Lower lobe of right lung (tissue), 2 donors: ENCODE data around the gene GINS1. TPM values are rescaled to one million over a fixed set of nuclear protein-coding genes. Genes with fewer than 3 reads are reported as not detected.
A peak's percentile ranks its signal among the peaks of the same experiment; 100 is the strongest.

Experiments used
- ATAC-seq, 2 donors: fragments of 200-7000 bp; cut with Tn5 transposase; one replicate each; pipeline ENCODE4 v1.9.1; 2020 to 2022; ENCODE audit warnings: mild to moderate bottlenecking in 2 of 2, moderate library complexity in 2 of 2
- DNase-seq: peaks from one replicate; pipeline ENCODE4 v3.0.0-alpha.2; 2020
- H3K27ac ChIP-seq: fragments of 200-600 bp; one replicate; pipeline ENCODE4 v1.8.0; 2022
- H3K27me3 ChIP-seq: fragments of 200-600 bp; one replicate; pipeline ENCODE4 v1.8.0; 2022; ENCODE audit warnings: low read depth
- H3K36me3 ChIP-seq: fragments of 200-600 bp; one replicate; pipeline ENCODE4 v1.8.0; 2022; ENCODE audit warnings: mild to moderate bottlenecking
- H3K4me1 ChIP-seq: fragments of 200-600 bp; one replicate; pipeline ENCODE4 v1.8.0; 2022
- H3K4me3 ChIP-seq: fragments of 200-600 bp; one replicate; pipeline ENCODE4 v1.8.0; 2022; ENCODE audit warnings: mild to moderate bottlenecking
- H3K9me3 ChIP-seq: fragments of 200-600 bp; one replicate; pipeline ENCODE4 v1.8.0; 2022
- CTCF ChIP-seq: fragments of 200-600 bp; IDR thresholded peaks from one replicate; pipeline ENCODE4 v1.8.0; 2022; ENCODE audit warnings: antibody characterized with exemption, mild to moderate bottlenecking
- intact Hi-C: fragments of 100-400 bp; cut with DNase I; formaldehyde crosslinking; loops from one replicate; pipeline ENCODE4 v1.11.0; 2022
- total RNA-seq: library from RNA; stranded (reverse); fragmentation: NEBNext Ultra II Directional; extraction: Animal tissue kit (Norgen Biotek cat#: 25700); gene quantifications from one replicate; pipeline ENCODE4 v1.2.1, GENCODE V29; 2021
- donor health status: DM: no; HTN: yes; CAD: no; lungs with severe emphysema.

GINS1 gene
- total RNA-seq, 1 donor from 2014 or later = 0.92 TPM

GRCh38 chr20:25486377-25486776 is 78.9 kb downstream of the GINS1 start:
- no peak overlapping the region for H3K4me3 ChIP-seq
- DNase-seq = no peak
- H3K9me3 ChIP-seq = no peaks in the 10 kb centered on the region

GRCh38 chr20:25487306-25487705 is 79.8 kb downstream of the GINS1 start:
- Histone ChIP-seq H3K4me1 (no peaks in the 10 kb centered on the region), H3K9me3 (no peaks in the 10 kb centered on the region), H3K4me3 (no peak overlapping the region), H3K36me3 (peaks cover 5% of the 10 kb centered on the region), H3K27ac (no peak overlapping the region), H3K27me3 (no peaks in the 10 kb centered on the region)
- no peak for TF ChIP-seq CTCF
- DNase-seq = no peak
- no peak for ATAC-seq
- intact Hi-C loops = no loop called here

More at GRCh38 chr20:25486377-25486776, 78.9 kb downstream of the GINS1 start:
- Histone ChIP-seq H3K27me3 (no peaks in the 10 kb centered on the region), H3K27ac (no peak overlapping the region), H3K36me3 (peaks cover 5% of the 10 kb centered on the region), H3K4me1 (no peaks in the 10 kb centered on the region)
- TF ChIP-seq CTCF = no peak
- no peak for ATAC-seq
- intact Hi-C loops = no loop called here

GRCh38 chr20:25487975-25488374 is 80.5 kb downstream of the GINS1 start:
- Histone ChIP-seq H3K36me3 (peaks cover 5% of the 10 kb centered on the region), H3K27ac (no peak overlapping the region), H3K4me1 (no peaks in the 10 kb centered on the region), H3K4me3 (no peak overlapping the region), H3K27me3 (no peaks in the 10 kb centered on the region), H3K9me3 (no peaks in the 10 kb centered on the region)
- no peak for TF ChIP-seq CTCF
- ATAC-seq (no peak), DNase-seq (no peak)
- intact Hi-C loops = no loop called here

GRCh38 chr20:25489221-25489871 is 81.9 kb downstream of the GINS1 start:
- H3K27me3 ChIP-seq = no peaks in the 10 kb centered on the region
- H3K27ac ChIP-seq = no peak overlapping the region
- no peak for TF ChIP-seq CTCF
- ATAC-seq (no peak), DNase-seq (no peak)
- peaks cover 5% of the 10 kb centered on the region for H3K36me3 ChIP-seq
- no peaks in the 10 kb centered on the region for H3K9me3 ChIP-seq
- H3K4me1 ChIP-seq = no peaks in the 10 kb centered on the region
- H3K4me3 ChIP-seq = no peak overlapping the region
- intact Hi-C loops = no loop called here

GRCh38 chr20:25490656-25491445 is 83.4 kb downstream of the GINS1 start:
- no peak for TF ChIP-seq CTCF
- Histone ChIP-seq H3K36me3 (peaks cover 5% of the 10 kb centered on the region), H3K27ac (no peak overlapping the region), H3K4me1 (no peaks in the 10 kb centered on the region), H3K9me3 (no peaks in the 10 kb centered on the region), H3K4me3 (no peak overlapping the region), H3K27me3 (no peaks in the 10 kb centered on the region)
- intact Hi-C loops = no loop called here
- ATAC-seq (peak in 1 of 2 donors; percentile 9), DNase-seq (no peak)
